Superior temporal gyrus (tissue), 1 donor: ENCODE measurements around the gene GJA9.
A peak's percentile ranks its signal among the peaks of the same experiment; 100 is the strongest.
"Not testable (repeated sequence)": the region's sequence is repeated elsewhere in the genome, so short reads cannot be mapped to it uniquely, and the experiment has no call there.

Experiments used
- DNase-seq: peaks from one replicate; pipeline ENCODE4 v3.0.0-alpha.2; 2016; ENCODE audit errors: extremely low spot score

Gene GJA9

DNA sequence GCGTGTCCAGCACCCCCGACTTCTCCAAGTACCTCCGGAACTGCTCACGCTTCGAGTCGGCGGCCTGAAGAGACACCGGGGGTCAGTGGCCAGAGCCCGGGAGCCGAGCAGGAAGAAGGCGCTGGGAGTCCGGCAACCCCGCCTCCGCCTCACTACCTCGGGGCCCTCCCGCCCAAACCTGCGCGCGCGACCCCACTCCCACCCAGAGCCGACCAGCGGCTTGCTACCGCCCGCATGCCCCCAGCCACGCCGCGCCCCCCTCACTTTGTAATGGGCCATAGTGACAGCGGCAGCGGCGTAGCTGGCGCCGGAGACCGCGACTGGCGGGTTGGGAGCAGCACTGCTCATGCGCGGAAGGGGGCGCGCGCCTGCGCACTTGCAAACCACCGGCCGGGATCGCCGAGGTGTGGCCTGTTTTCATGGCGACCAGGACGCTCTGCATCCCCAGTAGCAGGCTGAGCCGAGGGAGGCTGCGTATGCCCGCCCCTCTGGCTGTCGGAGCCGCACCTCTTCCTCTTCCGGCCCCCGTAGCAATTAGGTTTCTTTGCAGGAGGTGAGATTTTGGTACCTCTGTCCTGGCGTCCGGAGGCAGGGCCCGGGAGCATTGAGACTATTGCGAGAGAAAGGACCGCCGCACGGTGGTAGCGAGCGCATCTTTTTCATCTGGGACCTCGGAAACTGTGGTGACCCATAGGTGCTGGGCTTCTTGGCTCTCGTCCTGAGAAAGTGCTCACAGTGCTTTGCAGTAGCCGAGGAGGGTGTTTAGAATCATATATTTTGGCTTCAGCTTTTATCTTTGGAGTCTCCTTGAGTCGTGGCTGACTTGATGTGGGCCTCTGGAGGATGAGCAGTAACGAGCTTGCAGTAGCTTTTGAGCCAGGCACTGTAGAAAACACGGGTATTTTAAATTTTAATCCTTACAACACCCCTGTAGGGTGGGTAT, 8.1 kb downstream of the GJA9 start, which contains the start of gene MYCBP:
Gene MYCBP (minus strand): TSS at position 322 of the 943 bp plus-strand sequence. CDS start 43 bp downstream, at position 279.
- DNase-seq: peak; percentile 96

DNA sequence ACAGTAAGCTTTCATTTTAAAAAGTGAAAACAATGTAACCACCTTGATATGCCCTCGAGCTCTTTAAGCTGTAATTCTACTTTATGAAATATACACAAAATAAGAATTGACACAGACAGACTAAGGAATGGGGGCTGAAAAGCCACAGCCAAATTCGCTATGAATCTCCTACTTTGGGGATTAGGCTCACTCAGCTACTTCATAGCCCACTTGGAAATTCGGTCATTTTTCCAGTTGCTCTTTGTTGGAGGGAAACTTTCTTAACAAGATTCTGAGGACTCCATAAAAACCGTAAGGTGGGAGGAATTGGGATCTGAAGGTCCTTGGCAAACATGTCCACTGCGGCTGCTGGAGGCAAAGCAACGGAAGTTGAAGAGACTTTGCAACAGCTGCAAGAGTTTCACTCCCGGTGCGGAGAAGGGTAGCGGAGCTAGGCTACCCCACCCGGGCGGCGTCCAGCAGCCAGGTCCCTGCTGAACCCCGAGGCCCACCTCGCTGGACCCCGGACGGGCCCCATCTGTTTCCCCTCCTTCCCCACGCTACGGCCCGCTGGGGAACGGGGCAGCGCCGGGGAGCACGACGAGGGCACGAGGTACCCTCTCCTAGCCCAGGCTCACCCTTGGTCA, 8.9 kb downstream of the GJA9 start:
- DNase-seq: peak; percentile 17

DNA sequence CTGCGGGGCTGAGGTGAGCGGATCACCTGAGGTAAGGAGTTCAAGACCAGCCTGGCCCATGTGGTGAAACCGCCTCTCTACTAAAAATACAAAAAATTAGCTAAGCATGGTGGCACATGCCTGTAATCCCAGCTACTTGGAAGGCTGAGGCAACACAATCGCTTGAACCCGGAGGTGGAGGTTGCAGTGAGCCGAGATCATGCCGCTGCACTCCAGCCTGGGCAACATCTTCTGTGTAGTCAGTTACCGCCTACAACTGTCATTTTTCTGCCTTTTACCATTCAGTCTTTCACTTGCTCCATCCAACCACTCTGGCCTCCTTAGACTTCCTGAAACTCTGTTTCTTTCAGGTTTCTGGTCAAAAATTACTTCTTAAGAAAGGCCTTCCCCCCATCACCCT, 10.4 kb downstream of the GJA9 start:
- DNase-seq: no peak

DNA sequence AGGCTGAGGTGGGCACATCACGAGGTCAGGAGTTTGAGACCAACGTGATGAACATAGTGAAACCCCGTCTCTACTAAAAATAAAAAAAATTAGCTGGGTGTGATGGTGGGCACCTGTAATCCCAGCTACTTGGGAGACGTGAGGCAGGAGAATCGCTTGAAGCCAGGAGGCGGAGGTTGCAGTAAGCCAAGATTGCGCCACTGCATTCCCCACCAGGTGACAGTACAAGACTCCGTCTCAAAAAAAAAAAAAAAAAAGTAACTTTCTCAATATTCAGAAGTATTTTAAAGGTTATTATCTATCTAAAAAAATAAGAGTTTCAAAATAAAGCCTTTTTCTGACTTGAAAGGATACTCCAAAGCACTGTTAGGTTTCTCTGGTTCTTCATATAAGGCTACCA, 14.2 kb downstream of the GJA9 start:
- DNase-seq: no peak

DNA sequence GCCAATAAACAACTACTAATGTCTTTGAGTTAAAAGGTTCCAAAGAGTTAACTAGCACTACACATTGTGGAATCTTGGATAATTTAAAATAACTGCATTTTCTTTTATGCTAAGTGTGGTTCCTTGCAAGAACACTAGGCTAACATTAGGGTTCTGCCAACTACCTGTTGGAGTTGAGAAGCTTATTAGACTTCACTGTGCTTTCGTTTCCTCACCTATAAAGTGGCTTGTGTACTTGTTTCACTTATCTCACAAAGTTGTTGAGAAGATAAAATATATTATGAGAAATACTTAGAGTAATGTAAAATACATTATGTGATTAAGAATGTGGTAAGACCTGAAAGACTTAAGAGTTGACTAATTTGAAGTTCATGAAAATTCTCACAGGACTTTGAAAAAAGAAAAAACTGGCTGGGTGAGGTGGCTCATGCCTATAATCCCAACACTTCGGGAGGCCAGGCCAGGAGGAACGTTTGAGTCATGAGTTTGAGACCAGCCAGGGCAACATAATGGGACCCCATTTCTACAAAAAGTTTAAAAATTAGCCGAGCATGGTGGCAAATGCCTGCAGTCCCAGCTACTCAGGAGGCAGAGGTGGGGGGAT, 16.2 kb downstream of the GJA9 start:
- no peak for DNase-seq

DNA sequence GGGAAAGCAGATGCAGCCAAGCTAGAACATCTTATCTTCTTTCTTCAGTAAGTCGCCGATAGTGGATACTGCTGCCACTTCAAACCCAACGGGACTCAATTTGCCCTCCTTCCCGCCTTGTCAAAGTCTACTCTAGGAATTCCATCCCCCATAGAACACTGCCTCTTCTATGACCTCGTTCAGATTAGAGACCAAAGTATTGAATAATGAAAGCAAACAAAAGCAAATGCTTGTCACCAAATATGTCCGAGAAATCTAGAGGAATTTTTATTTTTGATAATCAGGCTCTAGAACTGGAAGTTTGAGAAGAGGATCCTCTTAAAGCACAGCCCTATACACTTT, 21.0 kb downstream of the GJA9 start:
- peak; percentile 53 for DNase-seq

DNA sequence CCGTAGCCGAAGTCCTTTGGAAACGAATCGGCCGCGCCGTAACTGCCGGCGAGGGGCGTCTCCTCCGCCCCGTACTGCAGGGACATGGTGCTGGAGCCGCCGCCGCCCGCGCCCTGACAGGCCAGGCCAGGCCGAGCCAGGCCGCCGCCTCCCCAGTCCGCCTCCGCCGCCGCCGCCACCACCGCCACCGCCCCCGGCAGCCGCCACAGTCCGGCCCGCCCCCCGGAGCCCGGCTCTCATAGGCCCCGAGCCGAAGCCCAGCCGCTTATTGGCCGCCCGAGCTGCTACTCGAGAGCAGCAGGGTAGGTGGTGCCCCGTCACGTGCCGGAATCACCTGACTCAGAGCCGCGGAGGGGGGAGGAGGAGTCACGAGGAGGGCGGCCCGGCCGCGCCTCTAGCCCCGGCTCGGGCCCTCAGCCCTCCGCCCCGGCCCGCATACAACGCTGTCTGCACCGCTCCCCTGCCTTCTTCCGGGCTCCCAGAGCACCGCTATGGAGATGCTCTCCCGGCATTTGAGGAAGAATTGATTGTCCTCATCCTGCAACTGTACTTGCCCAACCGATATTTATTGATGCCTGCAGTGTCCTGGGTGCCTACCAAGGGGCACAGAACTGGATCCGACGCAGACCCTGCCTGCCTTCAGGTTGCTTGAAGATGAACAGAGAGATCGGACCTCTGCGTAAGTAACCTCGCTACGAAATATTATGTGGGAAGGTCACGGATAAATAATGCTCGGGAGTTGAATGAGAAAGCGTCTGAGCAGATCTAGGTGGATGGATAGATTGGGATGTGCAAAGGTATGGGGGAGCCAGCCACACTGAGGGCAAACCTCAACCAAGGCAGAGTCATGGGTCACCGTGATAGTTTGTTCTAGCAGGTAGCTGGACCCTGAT, 21.6 kb downstream of the GJA9 start, which contains the start of gene RRAGC:
Gene RRAGC (minus strand): TSS at position 212 of the 893 bp plus-strand sequence. CDS start 126 bp downstream, at position 86.
- DNase-seq: peak; percentile 98

DNA sequence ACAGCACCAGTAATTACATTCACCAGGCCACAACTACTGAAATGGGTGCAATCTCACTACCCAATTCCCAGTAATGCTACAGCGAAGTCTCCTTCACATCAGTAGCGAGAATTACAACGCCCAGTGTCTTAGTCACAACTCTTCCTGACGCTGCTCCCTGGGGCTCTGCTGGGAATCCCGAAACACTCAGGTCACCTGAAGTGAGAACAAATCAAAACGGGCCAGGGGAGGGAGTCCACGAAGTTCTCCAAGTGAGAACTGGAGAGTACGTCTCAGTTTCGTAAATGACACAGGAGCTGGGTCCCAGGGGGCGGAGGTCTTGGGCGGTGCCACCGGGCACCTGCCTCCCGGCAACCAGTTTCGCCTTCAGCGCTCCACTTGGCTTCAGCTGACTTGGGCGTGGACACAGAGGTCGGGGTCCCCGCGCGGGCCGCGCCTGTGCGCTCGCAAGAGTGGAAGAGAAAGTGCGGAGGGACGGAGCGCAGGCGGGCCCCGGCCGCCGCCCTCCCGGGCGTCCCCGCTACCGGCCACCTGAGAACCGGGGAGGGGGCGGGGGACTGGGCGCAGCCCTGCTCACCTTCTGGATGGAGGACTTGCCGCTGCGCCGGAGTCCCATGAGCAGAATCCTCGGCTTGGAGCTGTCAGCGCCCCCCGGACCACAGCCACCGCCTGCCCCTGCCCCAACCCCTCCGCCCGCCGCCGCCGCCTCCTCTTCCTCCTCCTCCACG, 22.4 kb downstream of the GJA9 start:
- peak; percentile 20 for DNase-seq

DNA sequence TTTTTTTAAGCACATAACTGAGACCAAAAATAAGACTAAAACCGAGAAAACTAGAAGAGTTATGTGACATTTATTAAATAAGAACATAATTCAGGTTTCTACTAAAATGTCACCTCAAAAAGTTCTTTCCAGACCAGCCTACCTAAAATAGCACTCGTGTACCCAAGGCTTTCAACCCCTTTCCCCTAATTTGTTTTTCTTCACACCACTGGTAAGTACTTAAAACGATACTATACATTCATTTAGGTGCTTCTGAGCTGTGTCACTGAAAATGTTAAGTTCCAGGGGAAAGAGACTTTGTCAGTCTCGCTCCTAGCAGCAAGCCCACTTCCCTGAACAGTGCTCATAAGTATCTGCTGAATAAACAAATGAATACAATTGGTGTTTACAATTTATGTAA, 28.6 kb downstream of the GJA9 start:
- DNase-seq: no peak

DNA sequence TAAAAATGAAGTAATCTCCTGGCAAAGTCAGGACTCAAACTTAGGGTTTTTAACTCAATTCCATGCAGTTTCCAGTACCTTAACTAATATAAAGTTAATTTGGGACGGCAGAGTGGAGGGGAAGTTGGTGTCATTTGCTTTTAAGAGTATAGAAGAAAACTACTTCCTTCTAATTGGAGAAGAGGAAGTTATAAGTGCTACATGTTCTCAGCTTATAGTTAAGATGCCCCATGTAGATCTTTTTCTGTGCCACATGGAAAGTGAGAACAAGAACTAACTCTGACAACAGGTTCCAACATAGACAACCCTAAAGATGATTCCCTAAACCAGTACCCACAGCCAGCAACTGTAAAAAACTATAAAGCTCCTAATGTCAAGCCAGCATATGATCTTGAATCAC, 33.3 kb downstream of the GJA9 start:
- DNase-seq: no peak

DNA sequence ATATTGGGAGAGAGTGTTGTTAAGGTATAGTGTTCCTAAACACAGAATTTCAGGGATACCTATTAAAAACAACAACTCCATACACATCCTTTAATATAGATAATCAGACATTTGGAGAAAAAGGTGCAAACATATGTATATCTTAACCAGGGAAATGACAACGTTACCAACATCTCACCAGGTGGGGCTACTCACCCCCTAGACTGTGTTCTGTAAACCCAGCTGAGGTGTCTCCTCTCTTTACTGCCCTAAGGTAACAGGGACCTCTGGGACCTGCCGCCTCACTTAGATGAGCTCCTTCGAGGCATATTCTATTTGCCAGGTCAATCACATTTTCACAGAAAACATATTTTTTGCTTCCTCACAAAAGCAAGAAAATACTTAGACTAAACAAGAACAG, 35.2 kb downstream of the GJA9 start:
- DNase-seq: no peak

DNA sequence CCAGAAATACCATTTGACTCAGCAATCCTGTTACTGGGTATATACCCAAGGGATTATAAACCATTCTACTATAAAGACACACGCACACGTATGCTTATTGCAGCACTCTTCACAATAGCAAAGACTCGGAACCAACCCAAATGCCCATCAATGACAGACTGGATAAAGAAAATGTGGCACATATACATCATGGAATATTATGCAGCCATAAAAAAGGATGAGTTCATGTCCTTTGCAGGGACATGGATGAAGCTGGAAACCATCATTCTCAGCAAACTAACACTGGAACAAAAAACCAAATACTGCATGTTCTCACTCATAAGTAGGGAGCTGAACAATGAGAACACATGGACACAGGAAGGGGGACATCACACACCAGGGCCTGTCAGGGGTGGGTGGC, 36.3 kb downstream of the GJA9 start:
- not testable (repeated sequence) for DNase-seq

DNA sequence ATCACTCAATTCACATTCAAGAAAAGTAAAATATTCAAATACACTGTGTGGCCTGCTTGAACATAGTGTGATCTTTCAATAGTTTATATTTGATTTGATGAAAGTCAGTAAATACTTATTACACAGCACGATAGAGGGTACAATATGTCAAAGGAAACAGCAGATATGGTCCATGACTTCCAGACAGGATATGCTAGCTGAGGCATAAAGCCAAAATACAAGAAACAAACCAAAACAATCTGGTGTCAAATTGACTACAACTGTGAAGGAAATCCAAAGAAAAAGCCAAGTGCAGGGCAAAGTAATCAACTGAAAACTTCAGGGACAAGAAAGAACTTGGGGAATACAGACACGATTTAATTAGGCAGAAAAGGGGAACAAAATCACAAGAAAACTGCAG, 41.1 kb downstream of the GJA9 start:
- no peak for DNase-seq

DNA sequence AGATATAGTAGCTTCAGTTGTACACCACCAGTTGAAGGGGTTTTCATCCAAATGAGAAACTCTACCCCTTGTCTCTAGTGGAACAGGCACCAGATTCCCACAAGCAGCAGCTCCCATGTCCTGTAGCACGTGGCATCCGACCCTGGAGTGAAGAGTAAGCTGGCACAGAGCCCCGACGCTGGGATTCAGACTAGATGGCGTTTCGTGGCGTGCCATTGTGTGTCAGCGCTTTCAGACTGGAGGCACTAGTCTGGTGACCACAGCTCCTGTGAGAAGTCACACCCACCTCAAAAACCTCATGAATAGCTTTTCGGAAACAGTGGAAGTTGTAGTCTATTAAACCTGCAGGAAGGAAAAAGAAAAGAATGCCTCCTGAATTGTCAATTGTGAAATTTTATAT, 42.0 kb downstream of the GJA9 start:
- DNase-seq: no peak

DNA sequence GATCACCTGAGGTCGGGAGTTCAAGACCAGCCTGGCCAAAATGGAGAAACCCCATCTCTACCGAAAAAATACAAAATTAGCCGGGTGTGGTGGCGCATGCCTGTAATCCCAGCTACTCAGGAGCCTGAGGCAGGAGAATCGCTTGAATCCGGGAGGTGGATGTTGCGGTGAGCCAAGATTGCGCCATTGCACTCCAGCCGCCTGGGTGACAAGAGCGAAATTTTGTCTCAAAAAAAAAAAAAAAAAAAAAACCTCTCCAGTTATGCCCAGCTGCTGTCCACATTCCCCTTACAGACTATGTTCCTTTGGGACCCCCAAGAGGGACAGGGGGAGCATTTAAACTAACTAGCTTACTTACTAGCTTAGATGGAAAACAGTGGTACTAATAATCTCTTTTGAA, 45.1 kb downstream of the GJA9 start:
- DNase-seq: not testable (repeated sequence)

DNA sequence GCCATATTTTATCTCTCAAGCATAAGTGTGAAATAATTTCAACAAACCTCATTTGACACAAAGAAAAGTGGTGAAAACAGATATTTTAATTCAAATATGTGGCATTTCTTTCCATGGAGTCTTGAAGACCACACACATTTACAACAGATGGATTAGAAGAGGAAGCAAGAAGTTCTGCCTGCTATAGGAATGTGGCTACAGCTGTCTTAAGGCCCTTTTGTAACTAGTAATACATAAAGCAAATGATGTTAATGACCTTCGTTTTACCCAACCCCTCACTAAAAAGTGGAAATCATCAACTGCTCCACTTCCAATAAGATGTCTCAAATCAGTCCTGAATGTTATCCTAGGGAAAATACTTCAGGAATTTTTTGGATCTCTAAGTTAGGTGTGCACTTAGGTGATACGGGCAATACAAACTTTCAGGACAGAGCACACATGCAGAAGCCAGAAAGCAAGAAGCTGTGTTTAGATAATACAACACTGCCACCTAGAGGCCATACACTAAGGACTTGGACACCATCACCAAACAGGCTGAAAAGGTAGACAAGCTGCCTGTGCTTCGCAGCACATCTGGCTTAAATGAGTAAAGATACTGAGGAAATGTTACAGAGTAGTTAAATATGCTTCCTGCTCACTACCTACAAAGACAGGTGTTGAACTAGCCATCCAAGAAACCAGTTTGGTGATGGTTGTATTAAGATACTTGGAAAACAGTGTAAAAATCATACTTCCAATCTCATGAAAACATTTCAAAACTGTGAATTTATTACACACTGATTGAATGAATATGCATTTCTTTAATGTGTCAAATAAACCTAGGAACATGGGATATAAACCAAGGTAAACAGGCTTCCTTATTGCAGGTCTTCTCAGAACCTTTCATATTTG, 46.2 kb downstream of the GJA9 start:
- DNase-seq: peak; percentile 94

DNA sequence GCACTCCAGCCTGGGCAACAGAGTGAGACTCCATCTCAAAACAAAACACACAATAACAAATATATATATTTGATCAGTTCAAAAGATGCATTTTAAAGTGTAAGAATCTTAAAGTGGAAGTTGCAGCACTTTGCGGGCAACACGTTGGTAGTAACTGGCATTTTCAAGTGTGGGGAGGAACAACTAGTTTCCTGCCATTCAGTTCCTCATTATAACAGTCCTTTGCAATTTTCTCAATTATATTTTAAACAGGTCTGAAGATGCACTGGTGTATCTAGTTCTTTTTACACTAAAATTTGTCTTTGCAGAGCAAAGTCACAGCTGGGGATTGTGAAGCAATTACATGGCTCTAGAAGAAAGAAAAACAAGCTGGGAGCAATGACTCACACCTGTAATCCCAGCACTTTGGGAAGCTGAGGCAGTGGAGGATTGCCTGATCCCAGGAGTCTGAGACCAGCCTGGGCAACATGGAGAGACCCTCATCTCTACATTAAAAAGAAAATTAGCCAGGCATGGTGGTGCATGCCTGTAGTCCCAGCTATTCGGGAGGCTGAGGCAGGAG, 47.1 kb downstream of the GJA9 start:
- no peak for DNase-seq

DNA sequence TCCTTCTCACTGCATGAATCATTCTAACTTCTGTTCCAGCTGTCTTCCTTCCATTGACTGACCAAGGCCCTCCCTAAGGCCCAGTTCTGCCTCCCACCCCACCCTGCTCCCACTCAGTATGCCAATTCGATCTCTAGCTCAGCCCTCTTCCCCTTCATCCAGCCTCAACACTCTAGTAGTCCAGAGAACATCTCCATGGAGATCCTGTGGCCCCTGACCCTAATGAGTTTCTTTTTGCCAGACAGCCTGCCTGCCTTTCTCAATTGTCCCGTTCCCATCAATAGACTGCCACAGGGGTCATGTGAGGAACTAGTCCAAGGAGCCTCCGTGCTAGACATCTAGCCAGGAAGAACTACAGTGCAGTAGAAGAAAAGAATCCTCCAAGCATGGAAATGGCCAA, 48.2 kb downstream of the GJA9 start:
- DNase-seq: no peak

DNA sequence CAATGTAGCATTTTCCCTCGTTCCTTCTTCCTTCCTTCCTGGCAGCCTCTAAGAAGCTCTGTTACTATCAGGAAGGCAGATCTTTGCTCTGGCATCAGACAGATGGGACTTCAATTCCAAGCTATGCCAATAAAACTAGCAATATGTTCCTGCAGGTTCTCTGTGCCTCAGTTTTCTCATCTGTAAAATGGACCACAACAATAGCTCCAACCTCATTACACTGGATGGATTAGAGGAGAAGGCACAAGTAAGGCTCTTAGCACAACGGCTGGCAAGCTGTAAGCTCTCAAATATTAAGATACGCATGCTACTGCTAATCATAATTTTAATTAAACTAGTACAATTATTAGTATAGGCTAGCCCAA, 49.0 kb downstream of the GJA9 start:
- no peak for DNase-seq
